Activated CD8-positive, alpha-beta memory T cell treated with anti-CD3 and anti-CD28 coated beads, Interleukin-2, amount 10 ng/mL, durations not matched to agents 7 days and 5 days (primary cell): ENCODE data around the gene ZNF74. TPM values are rescaled to one million over a fixed set of nuclear protein-coding genes. Genes with fewer than 3 reads are reported as not detected.
A peak's percentile ranks its signal among the peaks of the same experiment; 100 is the strongest.

Experiments
- ATAC-seq: fragments of 150-1000 bp; cut with Tn5 transposase; one replicate; pipeline ENCODE4 v1.10.0; 2021; ENCODE audit warnings: moderate library complexity
- CTCF ChIA-PET: fragments of 350-600 bp; sonication (Branson Sonifier 250); formaldehyde crosslinking; loops from one replicate; lab custom pipeline; 2021; ENCODE audit warnings: antibody characterized with exemption; lab: Charles Lee
- DNase-seq: peaks from one replicate; pipeline ENCODE4 v3.0.0-alpha.2; 2020
- H3K27ac Mint-ChIP-seq: one replicate; pipeline ENCODE4 v1.8.0; 2021; ENCODE audit warnings: mild to moderate bottlenecking, mixed read lengths
- H3K27me3 Mint-ChIP-seq: one replicate; pipeline ENCODE4 v1.8.0; 2021; ENCODE audit warnings: mixed read lengths
- H3K36me3 Mint-ChIP-seq: one replicate; pipeline ENCODE4 v1.8.0; 2021; ENCODE audit warnings: mild to moderate bottlenecking, mixed read lengths
- H3K4me1 Mint-ChIP-seq: one replicate; pipeline ENCODE4 v1.8.0; 2021; ENCODE audit warnings: mixed read lengths
- H3K4me3 Mint-ChIP-seq: one replicate; pipeline ENCODE4 v1.8.0; 2021; ENCODE audit warnings: mild to moderate bottlenecking, moderate library complexity, mixed read lengths
- H3K9me3 Mint-ChIP-seq: one replicate; pipeline ENCODE4 v1.8.0; 2022; ENCODE audit warnings: low read depth, mixed read lengths
- total RNA-seq, 2 experiments: library from RNA; stranded (reverse); gene quantifications; one replicate each; pipeline ENCODE4 v1.2.3, GENCODE V29; 2021

The ZNF74 gene
- total RNA-seq, 2 experiments from 2014 or later, result 10.0 to 10.9 TPM

GRCh38 chr22:20429254-20430100, 35.5 kb downstream of the ZNF74 start:
- H3K27ac Mint-ChIP-seq, result no peak overlapping the region
- no peaks in the 10 kb centered on the region for H3K36me3 Mint-ChIP-seq
- CTCF ChIA-PET, result interaction anchor here (0.9 to 4.2 kb wide), 9 partner anchors 11 to 136 kb away, joined by 3 to 25 read pairs (median 3); partner anchors contain the start of gene MED15
- peaks cover 20% of the 10 kb centered on the region for H3K4me1 Mint-ChIP-seq
- DNase-seq (peak; percentile 87), ATAC-seq (peak; percentile 84)
- peak overlapping the region; percentile 64 for H3K4me3 Mint-ChIP-seq
- H3K9me3 Mint-ChIP-seq, result no peaks in the 10 kb centered on the region
- H3K27me3 Mint-ChIP-seq, result peaks cover 58% of the 10 kb centered on the region

- no peaks in the 10 kb centered on the region for H3K9me3 Mint-ChIP-seq
- ATAC-seq (no peak), DNase-seq (no peak)
- peaks cover 66% of the 10 kb centered on the region for H3K27me3 Mint-ChIP-seq
- peak overlapping the region; percentile 55 for H3K4me3 Mint-ChIP-seq
- no peaks in the 10 kb centered on the region for H3K36me3 Mint-ChIP-seq
- CTCF ChIA-PET, result interaction anchor here (0.9 to 4.2 kb wide), 5 partner anchors 11 to 77 kb away, joined by 3 to 25 read pairs (median 4); partner anchors contain the start of gene MED15
- no peak overlapping the region for H3K27ac Mint-ChIP-seq
- H3K4me1 Mint-ChIP-seq, result peaks cover 20% of the 10 kb centered on the region
These were observed 36.3 kb downstream of the ZNF74 start for GRCh38 chr22:20430101-20430719.

GRCh38 chr22:20430720-20431510, 37.0 kb downstream of the ZNF74 start:
- ATAC-seq, result peak; percentile 43
- CTCF ChIA-PET, result interaction anchor here (0.9 to 4.2 kb wide), 4 partner anchors 10 to 77 kb away, joined by 3 to 25 read pairs (median 4); partner anchors contain the start of gene MED15
- peak; percentile 64 for DNase-seq
- peaks cover 20% of the 10 kb centered on the region for H3K4me1 Mint-ChIP-seq
- no peak overlapping the region for H3K27ac Mint-ChIP-seq
- no peaks in the 10 kb centered on the region for H3K36me3 Mint-ChIP-seq
- no peaks in the 10 kb centered on the region for H3K9me3 Mint-ChIP-seq
- H3K4me3 Mint-ChIP-seq, result peak overlapping the region; percentile 55
- peaks cover 73% of the 10 kb centered on the region for H3K27me3 Mint-ChIP-seq

GRCh38 chr22:20431511-20432192, 37.7 kb downstream of the ZNF74 start:
- CTCF ChIA-PET, result no interaction called here
- H3K9me3 Mint-ChIP-seq, result no peaks in the 10 kb centered on the region
- H3K27me3 Mint-ChIP-seq, result peaks cover 73% of the 10 kb centered on the region
- ATAC-seq (no peak), DNase-seq (no peak)
- H3K27ac Mint-ChIP-seq, result no peak overlapping the region
- peaks cover 21% of the 10 kb centered on the region for H3K4me1 Mint-ChIP-seq
- H3K36me3 Mint-ChIP-seq, result no peaks in the 10 kb centered on the region
- no peak overlapping the region for H3K4me3 Mint-ChIP-seq

- Mint-ChIP-seq H3K4me1 (peaks cover 27% of the 10 kb centered on the region), H3K27ac (no peak overlapping the region), H3K27me3 (peaks cover 73% of the 10 kb centered on the region), H3K9me3 (no peaks in the 10 kb centered on the region), H3K36me3 (no peaks in the 10 kb centered on the region), H3K4me3 (no peak overlapping the region)
- DNase-seq, result no peak
- no peak for ATAC-seq
- CTCF ChIA-PET, result interaction anchor here (0.7 kb wide), 1 partner anchor 14 kb away, joined by 5 read pairs; no protein-coding TSS in a partner anchor
These were observed 38.3 kb downstream of the ZNF74 start for GRCh38 chr22:20432244-20432686.

- Mint-ChIP-seq H3K27me3 (peaks cover 71% of the 10 kb centered on the region), H3K4me1 (peaks cover 27% of the 10 kb centered on the region), H3K27ac (no peak overlapping the region), H3K9me3 (no peaks in the 10 kb centered on the region), H3K4me3 (no peak overlapping the region), H3K36me3 (no peaks in the 10 kb centered on the region)
- no peak for ATAC-seq
- DNase-seq, result no peak
- CTCF ChIA-PET, result interaction anchor here (0.7 kb wide), 1 partner anchor 15 kb away, joined by 5 read pairs; no protein-coding TSS in a partner anchor
These were observed 39.2 kb downstream of the ZNF74 start for GRCh38 chr22:20433191-20433590.

GRCh38 chr22:20433686-20434241, 39.8 kb downstream of the ZNF74 start:
- Mint-ChIP-seq H3K9me3 (no peaks in the 10 kb centered on the region), H3K27me3 (peaks cover 72% of the 10 kb centered on the region), H3K4me3 (no peak overlapping the region), H3K36me3 (no peaks in the 10 kb centered on the region), H3K27ac (no peak overlapping the region), H3K4me1 (peaks cover 27% of the 10 kb centered on the region)
- ATAC-seq (no peak), DNase-seq (no peak)
- CTCF ChIA-PET, result interaction anchor here (0.7 to 1.0 kb wide), 2 partner anchors 16 to 23 kb away, joined by 3 read pairs; no protein-coding TSS in a partner anchor

GRCh38 chr22:20434264-20434751, 40.4 kb downstream of the ZNF74 start:
- H3K36me3 Mint-ChIP-seq, result no peaks in the 10 kb centered on the region
- peaks cover 22% of the 10 kb centered on the region for H3K4me1 Mint-ChIP-seq
- no peaks in the 10 kb centered on the region for H3K9me3 Mint-ChIP-seq
- CTCF ChIA-PET, result interaction anchor here (0.7 to 1.0 kb wide), 2 partner anchors 16 to 22 kb away, joined by 3 read pairs; no protein-coding TSS in a partner anchor
- H3K27ac Mint-ChIP-seq, result no peak overlapping the region
- ATAC-seq (no peak), DNase-seq (no peak)
- H3K27me3 Mint-ChIP-seq, result peaks cover 70% of the 10 kb centered on the region
- no peak overlapping the region for H3K4me3 Mint-ChIP-seq

GRCh38 chr22:20434773-20435172, 40.8 kb downstream of the ZNF74 start:
- H3K27me3 Mint-ChIP-seq, result peaks cover 73% of the 10 kb centered on the region
- no peak overlapping the region for H3K4me3 Mint-ChIP-seq
- CTCF ChIA-PET, result interaction anchor here (0.6 to 1.5 kb wide), 2 partner anchors 9 to 16 kb away, joined by 4 to 6 read pairs; no protein-coding TSS in a partner anchor
- no peak for DNase-seq
- no peaks in the 10 kb centered on the region for H3K9me3 Mint-ChIP-seq
- no peak overlapping the region for H3K27ac Mint-ChIP-seq
- ATAC-seq, result no peak
- no peaks in the 10 kb centered on the region for H3K36me3 Mint-ChIP-seq
- H3K4me1 Mint-ChIP-seq, result peaks cover 20% of the 10 kb centered on the region

GRCh38 chr22:20435436-20436306, 41.7 kb downstream of the ZNF74 start:
- no peak for ATAC-seq
- H3K9me3 Mint-ChIP-seq, result no peaks in the 10 kb centered on the region
- peaks cover 11% of the 10 kb centered on the region for H3K4me1 Mint-ChIP-seq
- CTCF ChIA-PET, result interaction anchor here (0.6 to 1.5 kb wide), 4 partner anchors 8 to 21 kb away, joined by 3 to 6 read pairs (median 4); no protein-coding TSS in a partner anchor
- DNase-seq, result no peak
- H3K27me3 Mint-ChIP-seq, result peaks cover 65% of the 10 kb centered on the region
- no peak overlapping the region for H3K27ac Mint-ChIP-seq
- H3K4me3 Mint-ChIP-seq, result no peak overlapping the region
- H3K36me3 Mint-ChIP-seq, result no peaks in the 10 kb centered on the region

- Mint-ChIP-seq H3K9me3 (no peaks in the 10 kb centered on the region), H3K27ac (no peak overlapping the region), H3K27me3 (peaks cover 62% of the 10 kb centered on the region), H3K36me3 (no peaks in the 10 kb centered on the region), H3K4me3 (no peak overlapping the region), H3K4me1 (peaks cover 9% of the 10 kb centered on the region)
- DNase-seq, result no peak
- CTCF ChIA-PET, result interaction anchor here (1.0 to 1.2 kb wide), 2 partner anchors 18 to 20 kb away, joined by 3 read pairs; no protein-coding TSS in a partner anchor
- peak; percentile 11 for ATAC-seq
These were observed 42.4 kb downstream of the ZNF74 start for GRCh38 chr22:20436307-20436767.
